DMS153 treated with DMSO at 0.1 percent for 48 hours (cell line): ENCODE data around the gene FMN1.

Source experiments
- DNase-seq: peaks from one replicate; lab custom pipeline; 2025; ENCODE audit not compliant: unreplicated experiment; lab: John Stamatoyannopoulos, UW

The FMN1 gene, protein sequence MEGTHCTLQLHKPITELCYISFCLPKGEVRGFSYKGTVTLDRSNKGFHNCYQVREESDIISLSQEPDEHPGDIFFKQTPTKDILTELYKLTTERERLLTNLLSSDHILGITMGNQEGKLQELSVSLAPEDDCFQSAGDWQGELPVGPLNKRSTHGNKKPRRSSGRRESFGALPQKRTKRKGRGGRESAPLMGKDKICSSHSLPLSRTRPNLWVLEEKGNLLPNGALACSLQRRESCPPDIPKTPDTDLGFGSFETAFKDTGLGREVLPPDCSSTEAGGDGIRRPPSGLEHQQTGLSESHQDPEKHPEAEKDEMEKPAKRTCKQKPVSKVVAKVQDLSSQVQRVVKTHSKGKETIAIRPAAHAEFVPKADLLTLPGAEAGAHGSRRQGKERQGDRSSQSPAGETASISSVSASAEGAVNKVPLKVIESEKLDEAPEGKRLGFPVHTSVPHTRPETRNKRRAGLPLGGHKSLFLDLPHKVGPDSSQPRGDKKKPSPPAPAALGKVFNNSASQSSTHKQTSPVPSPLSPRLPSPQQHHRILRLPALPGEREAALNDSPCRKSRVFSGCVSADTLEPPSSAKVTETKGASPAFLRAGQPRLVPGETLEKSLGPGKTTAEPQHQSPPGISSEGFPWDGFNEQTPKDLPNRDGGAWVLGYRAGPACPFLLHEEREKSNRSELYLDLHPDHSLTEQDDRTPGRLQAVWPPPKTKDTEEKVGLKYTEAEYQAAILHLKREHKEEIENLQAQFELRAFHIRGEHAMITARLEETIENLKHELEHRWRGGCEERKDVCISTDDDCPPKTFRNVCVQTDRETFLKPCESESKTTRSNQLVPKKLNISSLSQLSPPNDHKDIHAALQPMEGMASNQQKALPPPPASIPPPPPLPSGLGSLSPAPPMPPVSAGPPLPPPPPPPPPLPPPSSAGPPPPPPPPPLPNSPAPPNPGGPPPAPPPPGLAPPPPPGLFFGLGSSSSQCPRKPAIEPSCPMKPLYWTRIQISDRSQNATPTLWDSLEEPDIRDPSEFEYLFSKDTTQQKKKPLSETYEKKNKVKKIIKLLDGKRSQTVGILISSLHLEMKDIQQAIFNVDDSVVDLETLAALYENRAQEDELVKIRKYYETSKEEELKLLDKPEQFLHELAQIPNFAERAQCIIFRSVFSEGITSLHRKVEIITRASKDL (N-terminal part only)

DNA sequence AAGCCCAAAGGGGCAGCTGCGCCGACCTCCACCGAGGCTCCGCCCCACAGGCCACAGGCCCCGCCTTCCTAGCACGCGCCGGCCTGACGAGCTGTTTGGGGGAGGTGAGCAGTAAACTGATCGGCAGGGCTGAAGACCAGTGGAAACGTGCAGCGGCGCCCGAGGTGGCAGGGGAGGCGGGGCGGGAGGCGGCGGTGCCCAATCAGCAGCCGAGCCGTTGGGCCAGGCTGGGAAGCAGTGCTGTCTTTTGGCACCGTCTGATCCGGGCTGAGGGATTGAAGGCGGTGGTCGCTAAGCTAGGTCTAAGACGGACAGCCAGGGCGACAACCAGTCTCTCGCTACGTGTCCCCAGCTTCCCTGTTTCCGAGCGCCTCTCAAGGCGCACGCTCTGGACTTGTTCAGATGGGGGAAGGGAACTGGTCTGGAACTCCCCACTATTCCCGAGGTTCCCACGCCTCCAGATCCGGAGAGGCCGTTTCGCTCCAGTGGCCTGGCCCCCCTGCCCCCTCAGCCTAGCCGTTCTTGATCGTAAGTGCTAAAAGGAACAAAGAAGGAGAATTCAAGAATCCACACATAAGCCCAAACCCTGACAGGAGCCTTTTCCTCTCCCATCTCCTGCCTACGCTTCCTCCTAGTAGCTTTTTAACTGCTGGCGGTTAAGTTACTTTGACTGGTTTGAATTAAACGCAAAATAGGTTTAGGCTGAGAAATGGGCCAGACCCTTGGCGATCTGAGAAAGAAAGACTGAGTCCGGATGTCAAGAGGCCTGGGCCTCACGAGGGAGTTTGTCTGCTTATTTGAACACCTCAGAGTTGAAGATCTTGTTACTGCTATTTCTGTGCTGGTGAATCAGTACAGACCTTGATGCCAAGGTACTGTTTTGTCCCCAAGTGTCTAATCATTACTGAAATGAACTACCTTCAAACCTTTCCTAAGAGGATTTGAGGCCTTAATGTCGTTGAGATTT lies at the start of gene FMN1:
Gene FMN1, minus strand, starts transcription at position 11 of the 967 bp plus-strand sequence. CDS start 39,800 bp downstream, outside the sequence.
- peak; percentile 30 for DNase-seq

DNA sequence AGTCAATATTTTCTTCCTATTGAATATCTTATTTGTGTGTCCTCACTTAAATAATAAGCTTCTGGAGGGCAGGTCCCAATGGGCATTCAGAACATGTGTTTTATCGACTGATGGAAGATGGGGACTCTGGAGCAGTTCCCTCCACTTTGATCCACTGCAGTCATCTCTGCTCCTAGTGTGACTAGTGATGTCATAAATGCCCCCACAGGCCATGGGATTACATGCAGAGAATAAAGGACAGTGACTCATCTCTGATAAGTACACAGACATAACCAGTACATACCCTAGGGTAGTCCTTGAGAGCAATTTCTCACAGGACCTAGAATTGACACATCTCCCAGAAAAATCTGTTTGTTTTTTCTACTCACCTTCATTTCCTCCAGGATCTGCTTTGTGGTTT lies 49.4 kb upstream of the FMN1 start:
- DNase-seq, result no peak

DNA sequence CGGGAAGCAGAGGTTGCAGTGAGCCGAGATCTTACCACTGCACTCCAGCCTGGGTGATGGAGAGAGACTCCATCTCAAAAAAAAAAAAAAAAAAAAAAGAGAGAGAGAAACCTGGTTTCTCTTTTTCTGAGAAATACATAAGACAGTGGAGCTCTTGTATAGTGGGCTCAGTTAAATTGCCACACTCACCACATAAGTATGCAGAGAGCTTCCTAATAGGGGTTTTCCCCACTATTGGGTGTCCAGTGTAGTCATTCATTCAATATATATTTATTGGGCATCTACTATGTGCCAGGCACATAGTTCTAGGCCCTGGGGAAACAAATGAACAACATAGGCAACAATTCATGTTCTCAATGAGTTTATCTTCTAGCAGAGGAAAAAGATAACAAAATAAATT lies 48.9 kb upstream of the FMN1 start:
- no peak for DNase-seq

DNA sequence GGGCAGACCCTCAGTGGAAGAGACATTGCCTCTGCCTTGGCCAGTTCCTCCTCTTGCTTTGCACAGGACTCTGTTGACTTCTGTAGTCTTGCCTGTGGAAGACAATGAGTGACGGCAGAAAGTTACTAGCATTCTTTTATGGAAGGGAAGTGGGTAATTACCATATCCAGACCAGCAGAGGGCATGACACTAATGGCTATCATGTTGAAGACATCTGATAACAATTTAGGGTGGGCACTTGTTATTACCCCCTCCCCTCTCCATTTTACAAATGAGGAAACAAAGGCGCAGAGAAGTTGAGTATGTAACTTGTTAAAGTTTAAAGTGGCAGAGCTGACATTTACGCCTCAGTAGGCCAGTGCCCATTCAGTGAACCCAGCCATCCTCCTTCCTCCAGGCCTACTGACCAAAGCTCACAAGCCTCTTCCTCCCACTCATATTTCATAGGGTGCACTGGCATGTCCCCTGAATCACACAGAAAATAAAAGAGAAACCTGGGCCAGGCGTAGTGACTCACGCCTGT lies 48.2 kb upstream of the FMN1 start:
- DNase-seq, result no peak

DNA sequence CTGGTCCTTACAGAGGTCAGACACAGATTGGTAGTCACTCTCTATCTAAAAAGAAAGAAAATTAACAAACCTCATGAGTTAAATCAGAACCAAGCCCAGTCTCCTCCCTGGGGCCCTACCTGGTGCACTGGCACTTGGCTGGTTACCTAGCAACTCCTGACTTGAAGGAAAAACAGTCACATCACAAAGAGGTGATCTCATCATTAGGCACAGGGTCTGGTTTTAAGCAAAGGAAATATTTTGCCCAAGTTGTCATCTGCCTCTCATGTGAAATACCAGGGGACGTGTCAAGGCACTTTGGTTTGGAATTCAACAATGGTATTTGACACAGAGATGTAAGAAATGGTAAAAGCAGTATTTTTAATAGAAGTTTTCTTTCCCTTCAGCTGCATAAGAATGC lies 47.7 kb upstream of the FMN1 start:
- no peak for DNase-seq

DNA sequence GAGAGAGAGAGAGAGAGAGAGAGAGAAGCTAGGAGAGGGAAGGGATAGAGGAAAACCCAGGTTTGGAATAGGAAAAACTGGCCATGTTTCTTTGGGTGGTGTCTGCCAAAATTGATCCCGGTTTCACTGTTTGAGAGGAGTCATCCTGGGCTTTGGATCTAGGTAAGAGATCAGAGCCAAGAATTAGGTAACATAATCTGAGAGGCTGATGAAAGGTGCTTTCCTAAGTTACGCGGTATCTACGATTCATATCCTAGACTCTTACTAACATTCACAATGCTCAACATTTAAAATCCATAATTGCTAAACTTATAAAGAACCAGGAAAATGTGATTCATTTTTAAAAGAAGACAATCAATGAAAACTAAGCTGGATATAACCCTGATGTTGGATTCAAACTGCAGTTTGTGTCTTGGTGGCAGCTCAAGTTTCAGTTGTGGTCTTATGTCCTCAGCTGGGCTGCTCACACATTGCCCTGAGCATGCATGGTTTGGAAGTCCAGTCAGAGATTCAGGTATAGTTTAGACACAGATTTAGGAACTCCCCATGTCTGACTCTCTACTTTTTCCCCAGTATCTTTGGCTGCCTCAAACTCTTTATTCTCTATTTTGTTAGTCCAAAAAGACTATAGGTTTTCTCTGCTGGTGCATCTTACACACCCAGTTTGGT lies 42.5 kb upstream of the FMN1 start:
- no peak for DNase-seq

DNA sequence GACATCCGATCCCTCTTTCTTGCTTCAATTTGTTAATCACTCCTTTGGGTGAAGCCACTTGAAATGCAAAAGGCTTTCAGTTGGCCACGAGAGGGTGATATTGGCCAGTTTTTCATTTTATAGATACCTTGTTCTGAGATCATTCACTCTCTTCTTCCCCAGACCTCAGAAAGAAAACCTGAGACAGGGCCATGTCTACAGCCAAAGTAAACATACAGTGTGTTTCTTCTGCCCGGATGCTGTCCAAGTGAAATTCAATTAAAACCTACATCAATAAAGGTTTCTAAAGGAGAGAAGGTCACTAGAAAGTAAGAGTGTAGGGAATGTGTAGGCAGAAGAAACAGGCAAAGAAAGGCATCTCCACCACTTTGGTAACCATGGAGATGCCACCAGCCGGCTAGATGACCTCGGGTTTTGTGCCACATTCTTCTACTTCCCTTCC lies 39.5 kb upstream of the FMN1 start:
- DNase-seq, result no peak

DNA sequence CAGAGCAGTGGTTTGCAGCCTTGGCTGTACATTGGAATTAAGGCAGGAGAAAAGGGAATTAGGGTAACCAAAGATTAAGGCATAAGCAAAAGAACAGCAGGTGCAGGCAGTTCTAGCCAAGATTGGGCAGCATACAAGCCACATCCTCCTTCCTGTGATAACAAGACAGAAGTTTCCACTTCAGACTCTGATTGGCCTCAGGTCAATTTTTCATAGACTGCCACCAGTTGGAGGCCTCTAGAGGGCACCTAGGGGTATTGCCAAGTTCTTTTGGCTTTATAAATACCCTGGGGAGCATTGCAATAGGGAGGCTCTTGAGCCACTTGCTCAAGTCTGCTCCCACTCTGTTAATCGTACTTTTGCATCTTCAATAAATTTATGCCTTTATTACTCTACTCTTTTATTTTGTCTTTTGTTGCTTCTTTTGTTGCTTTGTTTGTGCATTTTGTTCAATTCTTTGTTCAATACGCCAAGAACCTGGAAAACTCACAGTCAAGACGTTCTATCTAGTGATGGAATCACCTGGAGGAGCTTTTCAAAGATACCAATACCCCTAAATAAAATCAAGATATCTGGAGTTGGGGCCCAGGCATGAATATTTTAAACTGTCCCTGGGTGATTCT lies 32.2 kb upstream of the FMN1 start:
- DNase-seq, result no peak

DNA sequence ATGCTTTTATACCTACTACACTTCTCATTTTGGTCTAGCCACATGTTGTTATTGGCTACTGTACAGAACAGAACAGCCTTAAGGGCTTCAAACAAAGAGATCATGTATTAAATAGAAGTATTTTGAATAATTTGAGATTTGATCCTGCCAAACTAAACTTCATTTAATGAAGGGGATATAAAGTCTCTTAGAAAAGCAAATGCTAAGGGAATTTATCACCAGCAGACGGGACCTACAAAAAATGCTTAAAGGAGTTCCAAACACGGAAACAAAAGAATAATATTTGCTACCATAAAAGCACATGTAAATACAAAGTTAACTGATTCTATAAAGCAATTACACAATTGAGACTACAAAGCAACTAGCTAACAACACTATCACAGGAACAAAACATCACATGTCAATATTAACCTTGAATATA lies 23.6 kb upstream of the FMN1 start:
- DNase-seq, result peak; percentile 13

DNA sequence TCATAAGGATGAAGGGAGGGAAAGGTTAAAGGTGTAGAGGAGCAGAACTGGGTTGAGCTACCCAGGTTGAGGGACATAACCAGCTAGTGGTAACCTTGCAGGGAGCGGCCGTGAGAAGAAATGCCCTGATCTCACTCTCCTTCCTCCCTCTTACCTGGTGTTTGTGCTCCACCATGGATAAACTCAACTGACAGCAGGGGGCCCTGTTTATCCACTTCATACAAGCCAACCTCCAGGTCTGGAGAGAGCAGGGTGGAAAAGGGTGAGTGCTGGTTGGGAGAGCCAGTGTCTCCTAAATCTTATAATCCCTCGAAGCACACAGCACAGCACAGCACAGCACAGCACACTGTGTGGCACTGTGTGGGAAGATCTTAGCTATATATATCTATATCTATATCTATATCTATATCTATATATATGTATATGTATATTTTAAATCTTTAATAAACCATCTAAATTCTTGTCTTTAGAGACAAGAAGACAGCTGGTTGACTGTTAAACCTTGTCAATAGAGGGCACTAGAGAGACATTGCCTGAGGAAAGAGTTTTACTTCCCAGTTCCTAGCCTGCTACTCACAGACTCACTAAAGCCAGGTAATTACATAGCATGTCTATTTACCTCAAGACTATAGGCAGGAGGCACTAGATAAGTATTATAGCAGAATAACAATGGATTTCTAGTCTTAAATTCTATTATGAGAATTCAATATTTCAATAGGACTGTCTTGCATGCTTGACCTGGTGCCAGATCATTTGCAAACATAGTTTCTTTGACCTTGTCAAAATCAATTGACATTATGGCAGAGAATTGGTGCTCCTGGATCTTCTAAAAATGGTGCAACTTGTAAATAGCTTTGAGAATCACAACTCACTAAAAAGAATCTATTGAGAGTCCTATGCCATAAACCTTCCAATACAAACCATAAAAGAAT lies 21.7 kb upstream of the FMN1 start:
- no peak for DNase-seq

DNA sequence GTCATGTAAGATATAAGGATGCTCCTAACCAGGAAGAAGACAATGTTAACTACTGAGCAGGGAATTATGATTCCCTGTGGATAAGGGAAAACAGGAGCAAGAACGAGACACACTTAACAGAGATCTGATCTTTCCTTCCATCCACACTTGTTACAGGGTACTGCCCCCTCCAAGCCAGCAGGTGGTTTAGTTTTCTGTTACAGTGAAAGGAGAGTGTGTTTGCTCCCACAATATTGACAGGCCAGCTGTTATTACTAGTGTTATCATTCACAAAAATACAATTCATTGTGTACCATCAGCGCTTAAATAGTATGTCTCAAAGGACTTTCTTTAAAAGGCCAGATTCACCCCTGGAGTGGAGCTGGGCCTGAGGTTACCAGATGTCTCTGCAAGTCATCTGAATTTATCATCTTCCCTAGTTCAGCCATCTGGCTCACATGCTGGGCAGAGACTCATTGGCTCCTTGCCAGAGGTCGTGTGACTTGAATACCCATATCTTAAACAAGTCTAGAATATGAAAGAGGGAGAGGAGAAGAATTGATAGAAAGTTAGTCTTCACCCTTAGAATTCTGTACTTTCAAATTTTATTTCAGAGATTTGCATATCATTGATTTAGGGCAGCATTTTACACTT lies 16.8 kb upstream of the FMN1 start:
- no peak for DNase-seq

DNA sequence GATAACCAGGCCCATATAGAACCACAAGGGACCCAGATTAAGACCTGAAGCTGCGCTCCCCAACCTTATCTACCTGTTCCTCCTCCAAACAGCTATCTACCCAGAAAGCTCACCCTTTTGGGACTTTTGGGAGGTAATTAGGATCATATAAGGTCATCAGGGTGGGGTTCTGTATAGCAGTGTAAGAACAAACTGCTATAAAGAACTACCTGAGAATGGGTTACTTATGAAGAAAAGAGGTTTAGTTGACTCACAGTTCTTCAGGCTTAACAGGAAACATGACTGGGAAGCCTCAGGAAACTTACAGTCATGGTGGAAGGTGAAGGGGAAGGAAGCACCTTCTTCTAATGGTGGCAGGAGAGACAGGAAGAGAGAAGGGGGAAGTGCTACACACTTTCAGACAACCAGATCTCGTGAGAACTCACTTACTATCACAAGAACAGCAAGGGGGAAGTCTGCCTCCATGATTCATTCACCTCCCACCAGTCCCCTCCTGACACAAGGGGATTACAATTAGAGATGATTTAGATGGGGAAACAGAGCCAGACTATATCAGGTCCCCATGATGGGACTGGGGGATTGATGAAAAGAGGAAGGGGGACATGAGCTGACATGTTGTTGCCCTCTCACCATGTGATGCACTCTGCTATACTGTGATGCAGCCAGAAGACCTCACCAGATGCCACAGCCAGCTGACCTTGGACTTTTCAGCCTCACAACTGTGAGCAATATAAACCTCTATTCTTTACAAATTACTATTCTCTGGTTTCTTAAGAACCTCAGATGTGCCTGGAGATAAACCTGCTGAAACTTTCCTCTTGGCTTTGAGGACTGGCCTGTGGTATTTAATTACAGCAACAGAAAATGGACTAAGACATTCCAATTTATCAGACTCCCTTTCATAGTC lies 15.3 kb upstream of the FMN1 start:
- no peak for DNase-seq

DNA sequence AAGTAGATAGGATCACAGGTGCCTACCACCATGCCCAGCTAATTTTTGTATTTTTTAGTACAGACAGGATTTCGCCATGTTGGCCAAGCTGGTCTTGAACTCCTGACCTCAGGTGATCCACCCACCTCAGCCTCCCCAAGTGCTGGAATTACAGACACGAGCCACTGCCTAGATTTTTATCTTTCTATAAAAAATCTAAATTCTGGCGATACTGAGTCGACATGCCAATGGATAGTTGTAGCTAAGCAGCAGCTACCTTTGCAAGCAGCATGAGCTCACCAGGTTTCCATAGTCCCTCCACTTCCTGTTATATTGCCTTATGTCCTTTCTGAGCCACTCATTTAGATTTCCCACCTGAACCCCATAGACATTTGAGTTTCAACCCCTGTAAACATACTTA lies 13.1 kb upstream of the FMN1 start:
- no peak for DNase-seq

DNA sequence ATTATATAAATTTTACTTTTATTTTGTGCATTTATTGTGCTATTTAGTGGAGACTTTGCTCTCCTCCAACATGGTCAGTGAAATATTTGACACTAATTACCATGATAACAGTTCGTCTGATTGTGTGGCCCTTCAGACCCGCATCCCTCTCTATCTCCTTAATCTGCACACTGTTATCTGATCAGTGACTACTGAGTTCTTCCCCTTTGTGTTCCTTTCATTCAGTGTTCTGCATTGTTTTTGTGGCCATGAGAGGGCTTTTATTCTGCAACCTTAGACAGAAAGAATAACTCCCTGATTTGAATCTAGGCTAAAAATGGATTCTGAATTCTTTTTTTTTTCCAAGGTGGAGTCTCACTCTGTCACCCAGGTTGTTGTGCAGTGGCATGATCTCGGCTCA lies 11.9 kb upstream of the FMN1 start:
- no peak for DNase-seq

DNA sequence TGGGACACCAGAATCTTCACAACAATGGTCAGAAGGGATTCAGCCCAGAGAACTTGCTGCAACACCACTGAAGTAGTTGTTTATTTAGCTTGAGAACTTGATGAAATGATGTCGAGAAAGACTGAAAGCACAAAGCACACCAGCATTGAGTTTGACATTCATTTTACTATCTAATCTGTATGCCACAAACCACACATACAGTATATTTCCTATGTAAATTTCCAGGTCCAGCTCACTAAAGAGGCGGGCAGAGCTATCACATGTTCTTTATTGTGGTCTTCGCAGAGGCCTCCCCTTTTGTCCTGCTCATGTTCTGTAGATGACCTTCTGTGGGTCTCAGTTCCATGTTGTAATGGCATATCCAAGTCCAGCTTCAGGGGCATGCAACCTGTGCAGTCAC lies 10.4 kb upstream of the FMN1 start:
- no peak for DNase-seq

DNA sequence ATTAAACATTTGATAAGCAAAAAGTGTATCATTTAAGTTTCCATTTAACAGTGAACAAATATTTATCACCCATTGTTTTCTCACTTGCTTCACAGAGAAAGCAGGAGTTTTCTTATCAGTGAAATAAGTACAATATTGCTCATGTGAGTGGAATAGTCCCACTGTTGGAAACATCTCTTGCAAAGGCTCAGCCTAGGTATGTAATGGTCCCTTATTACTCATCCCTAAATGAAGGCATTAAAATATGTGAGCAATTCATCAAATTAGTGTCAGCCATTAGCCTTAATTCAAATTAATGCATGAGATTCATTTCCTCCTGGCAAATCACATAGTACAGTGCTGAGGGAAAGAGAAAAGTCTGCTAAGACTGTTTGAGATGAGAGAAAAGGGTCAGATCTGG lies 9.6 kb upstream of the FMN1 start:
- DNase-seq, result no peak
